HPDE6-E6E7 (cell line): ENCODE data around the gene SLC38A4.
"Not testable (repeated sequence)": the region's sequence is repeated elsewhere in the genome, so short reads cannot be mapped to it uniquely, and the experiment has no call there.

Experiments used
- DNase-seq: peaks from one replicate; pipeline ENCODE4 v3.0.0; 2011; ENCODE audit warnings: missing footprints; ENCODE audit errors: extremely low spot score

SLC38A4 gene

DNA sequence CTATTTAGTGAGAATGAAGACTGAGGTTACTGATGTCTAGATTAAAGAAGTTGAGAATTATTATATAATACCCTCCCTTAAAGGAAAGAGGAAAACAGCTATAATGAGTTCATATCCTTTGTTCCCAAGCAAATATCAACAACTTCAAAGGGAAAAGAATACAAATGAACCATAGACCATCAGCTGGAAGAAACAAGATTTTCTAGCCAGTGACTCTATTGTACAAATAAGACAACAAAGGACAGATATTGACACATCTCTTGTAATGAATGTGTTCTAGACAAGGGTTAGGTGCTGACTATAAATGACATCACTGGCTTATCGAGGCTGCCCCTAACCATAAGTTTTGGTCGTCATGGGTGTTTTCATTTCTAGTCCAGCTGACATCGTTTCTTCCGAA is 48.2 kb downstream of the SLC38A4 start:
- DNase-seq = no peak

DNA sequence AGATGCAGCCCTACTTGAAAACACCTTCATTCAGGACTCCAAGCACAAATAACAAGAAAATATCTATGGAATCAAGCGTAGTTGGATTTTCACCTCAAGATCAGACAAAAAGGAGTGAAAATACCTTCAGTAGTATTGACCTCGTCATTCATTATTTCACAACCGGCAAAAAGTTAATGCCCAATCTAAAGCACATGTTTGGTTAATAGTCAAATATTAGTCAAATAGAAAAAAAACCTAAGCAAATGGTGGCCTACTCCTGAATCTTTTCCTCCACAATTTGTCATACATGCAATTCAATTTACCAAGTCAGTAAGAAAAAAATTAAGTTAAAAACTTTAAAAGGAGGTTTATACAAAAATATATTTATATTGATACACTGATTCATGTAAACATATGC is 50.0 kb downstream of the SLC38A4 start:
- DNase-seq = no peak

DNA sequence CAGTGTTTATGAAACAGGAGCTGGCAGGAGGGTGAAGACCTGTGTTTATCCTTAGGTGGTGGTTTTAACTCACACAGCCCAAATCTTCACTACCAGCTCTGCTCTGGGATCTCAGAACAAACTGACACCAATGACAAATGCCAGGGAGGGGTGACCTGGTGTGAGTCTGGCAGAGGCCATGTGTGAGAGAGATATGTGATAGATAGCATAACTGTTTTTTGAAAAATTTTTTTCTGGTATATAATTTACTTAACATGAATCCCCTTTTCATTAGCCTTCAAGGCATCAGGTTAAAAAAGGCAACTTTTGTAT is 51.5 kb downstream of the SLC38A4 start:
- DNase-seq = no peak

DNA sequence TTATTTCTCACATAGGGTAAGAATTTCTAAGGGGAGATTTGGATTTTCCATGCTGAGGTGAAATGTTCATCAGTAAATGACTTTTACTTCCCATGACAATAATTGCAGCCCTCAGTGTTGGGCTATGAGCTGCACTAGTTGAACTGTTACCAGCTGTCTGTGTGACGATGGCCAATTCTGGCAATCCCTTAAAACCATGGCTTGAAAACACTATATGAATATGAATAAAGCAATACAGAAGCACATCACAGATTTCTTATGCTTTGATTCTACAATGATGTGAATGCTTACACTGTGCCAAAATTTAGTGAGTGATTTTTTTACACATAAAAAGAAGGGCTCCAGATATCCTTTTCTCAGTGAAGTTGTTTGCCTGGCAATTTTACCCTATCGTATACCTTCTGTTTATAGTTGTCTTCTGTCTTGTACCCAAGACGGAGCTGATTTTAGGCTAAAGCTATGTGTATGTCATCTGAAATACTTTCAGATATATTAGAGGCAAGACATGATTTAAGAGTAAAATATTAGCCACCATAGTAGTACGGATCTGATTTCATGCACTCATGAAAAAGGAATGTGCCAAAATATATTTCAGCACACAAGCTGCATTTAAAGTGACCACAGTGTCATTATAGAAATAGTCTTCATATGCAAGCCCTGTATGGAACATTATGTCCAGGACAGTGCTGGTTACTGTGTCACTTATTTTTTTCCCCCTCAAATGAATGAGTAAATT is 52.0 kb downstream of the SLC38A4 start:
- DNase-seq = no peak

DNA sequence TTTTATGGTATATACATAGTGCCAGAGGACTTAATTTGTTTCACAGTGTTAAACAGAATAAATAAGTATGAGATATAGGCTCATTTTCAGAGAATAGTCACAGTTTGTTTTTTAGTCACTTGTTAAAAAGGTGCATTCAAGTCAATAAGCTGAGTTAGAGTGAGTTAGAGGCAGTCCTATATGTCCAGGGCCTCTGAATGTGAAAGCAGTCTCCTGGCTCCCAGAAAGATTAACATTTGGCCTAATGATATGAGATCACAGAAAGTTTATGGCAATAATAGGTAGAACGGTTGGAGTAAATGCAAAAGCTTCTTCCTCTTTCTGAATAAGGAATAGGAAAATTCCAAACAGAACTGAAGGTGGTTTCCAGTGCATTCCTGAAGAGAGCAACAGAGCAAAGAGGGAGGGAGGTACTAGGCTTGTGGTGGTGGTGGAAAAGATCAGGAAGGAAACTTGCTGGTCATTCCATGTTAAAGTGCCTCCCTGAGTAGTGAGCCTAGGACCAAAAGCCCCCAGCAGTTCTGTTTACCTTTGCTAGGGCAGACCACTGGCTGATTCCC is 54.4 kb downstream of the SLC38A4 start:
- no peak for DNase-seq

DNA sequence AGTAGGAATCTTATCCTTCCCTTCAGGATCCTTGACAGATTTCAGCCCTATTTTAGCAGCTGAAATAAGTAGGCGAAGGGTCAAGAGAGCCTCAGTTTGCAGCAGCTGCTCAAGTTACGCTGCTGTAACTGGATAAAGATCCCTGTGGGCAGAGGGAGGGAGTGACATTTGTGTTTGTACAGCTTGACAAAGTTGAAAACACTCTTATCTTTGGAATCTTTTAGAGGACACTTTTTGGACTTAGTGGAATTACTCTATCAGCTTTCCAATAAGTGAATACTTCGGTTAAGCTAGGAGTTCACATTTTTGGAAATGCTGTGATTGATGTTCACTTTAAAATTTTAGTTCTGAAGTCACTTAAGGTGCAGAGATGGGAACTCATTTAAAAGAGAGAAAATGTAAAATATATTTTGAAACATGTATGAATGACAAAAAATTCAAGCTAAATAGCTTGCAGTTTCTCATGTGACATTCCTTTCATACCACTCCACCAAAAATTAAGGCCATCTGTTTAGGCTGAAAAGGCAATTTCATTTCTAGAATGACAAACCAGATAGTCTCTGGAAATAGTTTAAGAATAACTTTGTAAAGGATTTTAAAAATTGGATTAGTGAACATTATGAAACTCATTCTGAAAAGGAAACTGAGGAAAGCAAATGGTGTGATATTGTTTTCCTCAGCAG is 55.2 kb downstream of the SLC38A4 start:
- no peak for DNase-seq

DNA sequence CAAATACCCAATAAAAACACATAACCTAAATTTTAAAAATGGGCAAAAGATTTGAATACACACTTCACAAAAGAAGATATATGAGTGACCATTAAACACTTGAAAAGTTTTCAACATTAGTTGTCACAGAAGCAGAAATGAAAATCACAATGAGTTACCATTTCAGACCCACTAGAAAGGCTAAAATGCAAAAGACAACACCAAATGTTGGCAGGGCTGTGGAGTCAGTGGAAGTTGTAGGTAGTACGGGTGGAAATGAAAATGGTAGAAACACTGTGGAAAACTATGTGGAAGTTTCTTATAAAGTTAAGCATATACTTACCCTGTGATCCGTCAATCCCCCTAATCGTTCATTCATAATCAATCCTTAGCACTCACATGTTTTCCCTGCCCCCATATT is 61.8 kb downstream of the SLC38A4 start:
- no peak for DNase-seq

DNA sequence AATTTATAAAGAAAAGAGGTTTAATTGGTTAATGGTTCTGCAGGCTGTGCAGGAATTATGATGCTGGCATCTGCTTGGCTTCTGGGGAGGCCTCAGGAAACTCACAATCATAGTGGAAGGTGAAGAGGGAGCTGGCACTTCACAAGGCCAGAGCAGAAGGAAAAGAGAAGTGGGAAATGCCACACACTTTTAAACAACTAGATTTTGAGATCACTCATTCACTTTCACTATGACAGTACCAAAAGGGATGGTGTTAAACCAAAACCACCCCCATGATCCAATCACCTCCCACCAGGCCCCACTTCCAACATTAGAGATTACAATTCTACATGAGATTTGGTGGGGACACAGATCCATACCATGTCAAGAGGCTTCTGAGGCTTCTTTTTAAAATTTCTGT is 62.6 kb downstream of the SLC38A4 start:
- no peak for DNase-seq

DNA sequence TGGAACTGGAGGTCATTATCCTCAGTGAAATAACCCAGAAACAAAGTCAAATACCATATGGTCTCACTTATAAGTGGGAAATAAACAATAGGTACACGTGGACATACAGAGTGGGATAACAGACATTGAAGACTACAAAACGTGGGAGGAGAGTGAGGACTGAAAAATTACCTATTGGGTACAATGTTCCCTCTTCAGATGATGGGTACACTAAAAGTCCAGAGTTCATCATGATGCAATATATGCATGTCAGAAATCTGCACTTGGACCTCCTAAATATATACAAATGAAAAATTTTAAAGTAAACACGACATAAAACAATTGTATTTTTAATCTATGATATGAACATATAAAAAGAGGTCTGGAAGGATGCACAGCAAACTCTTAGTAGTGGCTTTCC is 71.2 kb downstream of the SLC38A4 start:
- DNase-seq = no peak

DNA sequence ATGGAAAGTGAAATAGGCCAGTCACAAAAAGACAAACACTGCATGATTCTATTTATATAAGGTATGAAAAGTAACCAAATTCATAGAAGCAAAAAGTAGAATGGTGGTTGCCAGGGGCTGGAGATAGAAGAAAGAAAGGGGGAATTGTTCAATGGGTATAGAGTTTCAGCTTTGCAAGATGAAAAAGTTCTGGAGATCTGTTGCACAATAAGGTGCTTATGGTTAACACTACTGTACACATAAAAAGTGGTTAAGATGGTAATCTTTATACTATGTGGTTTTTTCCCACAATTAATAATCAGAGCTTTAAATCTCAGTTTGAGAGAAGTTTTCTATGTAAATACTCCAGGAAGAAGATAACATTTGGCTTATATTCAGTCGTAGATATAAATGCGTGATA is 73.4 kb downstream of the SLC38A4 start:
- no peak for DNase-seq

DNA sequence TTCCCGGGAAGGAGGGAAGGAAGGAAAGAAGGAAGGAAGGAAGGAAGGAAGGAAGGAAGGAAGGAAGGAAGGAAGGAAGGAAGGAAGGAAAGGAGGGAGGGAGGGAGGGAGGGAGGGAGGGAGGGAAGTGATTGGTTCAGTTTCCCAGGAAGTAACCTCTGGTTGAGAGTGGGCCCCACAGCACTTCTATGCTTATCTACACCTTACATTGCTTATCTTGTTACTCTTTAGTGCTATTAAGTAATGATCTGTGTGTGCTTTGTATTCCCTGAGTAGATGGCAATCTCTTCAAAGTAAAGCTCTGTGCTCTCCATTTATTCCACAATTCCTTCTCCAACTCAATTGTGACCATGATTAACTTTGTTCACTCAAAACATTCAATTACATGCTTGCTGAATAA is 74.6 kb downstream of the SLC38A4 start:
- DNase-seq = no peak

DNA sequence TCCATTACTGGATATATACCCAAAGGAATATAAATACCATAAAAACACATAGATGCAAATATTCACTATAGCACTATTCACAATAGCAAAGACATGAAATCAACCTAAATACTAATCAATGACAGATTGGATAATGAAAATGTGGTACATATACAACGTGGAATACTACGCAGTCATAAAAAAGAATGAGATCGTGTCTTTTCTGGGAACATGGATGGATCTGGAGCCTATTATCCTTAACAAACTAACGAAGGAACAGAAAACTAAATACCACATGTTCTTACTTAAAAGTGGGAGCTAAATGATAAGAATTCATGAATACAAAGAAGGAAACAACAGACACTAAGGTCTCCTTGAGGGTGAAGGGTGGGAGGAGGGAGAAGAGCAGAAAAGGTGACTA is 76.5 kb downstream of the SLC38A4 start:
- no peak for DNase-seq

DNA sequence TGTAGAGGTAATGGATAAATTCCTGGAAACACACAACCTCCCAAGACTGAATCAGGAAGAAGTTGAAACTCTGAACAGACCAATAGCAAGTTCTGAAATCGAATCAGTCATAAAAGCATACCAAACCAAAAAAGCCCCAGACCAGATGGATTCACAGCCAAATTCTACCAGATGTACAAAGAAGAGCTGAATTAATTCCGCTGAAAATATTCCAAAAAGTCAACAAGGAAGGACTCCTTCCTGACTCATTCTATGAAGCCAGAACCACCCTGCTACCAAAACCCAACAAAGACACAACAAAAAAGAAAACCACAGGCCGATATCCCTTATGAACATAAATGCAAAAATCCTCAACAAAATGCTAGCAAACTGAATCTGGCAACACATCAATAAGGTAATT is 81.5 kb downstream of the SLC38A4 start:
- DNase-seq = no peak

DNA sequence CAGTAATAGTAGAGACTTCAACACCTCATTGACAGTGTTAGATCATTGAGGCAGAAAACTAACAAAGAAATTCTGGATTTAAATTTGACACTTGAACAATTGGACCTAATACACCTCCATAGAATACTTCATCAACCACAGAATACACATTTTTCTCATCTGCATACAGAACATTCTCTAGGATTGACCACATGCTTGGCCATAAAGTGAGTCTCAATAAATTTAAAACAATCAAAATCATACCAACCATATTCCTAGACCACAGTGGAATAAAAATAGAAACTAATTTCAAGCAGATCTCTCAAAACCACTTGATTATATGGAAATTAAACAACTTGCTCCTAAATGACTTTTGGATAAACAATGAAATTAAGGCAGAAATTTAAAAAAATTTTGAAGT is 82.3 kb downstream of the SLC38A4 start:
- DNase-seq = no peak

DNA sequence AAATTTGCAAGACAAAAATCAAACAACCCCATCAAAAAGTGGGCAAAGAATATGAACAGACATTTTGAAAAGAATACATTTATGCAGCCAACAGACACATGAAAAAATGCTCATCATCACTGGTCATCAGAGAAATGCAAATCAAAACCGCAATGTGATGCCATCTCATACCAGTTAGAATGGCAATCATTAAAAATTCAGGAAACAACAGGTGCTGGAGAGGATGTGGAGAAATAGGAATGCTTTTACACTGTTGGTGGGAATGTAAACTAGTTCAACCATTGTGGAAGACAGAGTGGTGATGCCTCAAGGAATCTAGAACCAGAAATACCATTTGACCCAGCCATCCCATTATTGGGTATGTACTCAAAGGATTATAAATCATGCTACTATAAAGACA is 83.5 kb downstream of the SLC38A4 start:
- DNase-seq = not testable (repeated sequence)

DNA sequence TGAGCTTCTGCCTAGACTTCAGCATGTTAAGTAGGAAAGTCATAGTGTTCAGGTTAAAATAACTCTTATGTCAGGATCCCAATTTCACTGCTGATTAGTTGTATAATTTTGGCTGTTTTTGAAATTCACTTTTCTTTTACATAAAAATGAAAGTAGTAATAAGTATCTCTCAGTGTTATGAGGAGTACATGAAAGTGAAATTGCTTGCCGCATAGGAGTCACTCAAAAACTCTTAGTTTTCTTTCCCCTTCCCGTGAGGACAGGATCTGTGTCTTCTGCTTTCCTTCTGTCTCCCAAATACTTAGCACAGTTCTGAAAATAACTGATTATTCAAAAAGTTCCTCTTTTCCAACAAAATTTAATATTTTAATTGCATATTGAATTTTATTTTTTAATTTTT is 100.5 kb downstream of the SLC38A4 start:
- DNase-seq = no peak

DNA sequence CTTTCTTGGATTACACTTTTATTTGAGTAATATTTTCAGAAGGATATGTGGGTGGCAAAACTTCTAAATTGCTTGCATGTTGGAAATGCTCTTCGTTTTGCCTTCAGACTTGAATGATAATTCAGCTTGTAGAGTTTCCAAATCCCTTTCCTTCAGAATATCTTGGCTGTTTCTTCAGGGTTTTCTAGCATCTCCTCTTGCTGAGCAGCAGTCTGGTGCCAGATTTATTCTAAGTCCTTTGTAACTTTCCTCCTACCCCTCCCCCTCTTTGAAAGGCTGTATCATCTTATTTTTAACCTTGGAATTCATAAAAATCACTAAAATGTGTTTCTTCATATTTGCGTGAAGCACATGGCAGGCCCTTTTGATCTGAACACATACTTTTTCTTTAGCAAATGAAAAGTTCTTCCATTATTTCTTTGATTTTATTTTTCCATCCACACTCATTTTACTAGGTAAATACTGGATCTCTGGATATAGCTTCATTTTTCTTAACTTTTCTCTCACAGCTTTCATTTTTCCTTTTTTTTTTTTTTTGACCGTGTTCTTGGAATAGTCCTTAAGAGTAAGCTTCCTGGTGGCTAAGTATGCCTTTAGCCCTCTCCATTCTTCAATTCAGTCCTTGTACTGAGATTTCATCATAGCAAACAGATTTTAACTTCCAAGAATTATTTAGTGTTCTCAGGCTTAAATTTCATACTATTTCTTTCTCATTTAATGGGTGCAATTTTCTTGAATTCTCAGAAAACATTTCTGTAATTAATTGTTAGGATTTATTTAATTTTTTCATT is 102.0 kb downstream of the SLC38A4 start:
- no peak for DNase-seq

DNA sequence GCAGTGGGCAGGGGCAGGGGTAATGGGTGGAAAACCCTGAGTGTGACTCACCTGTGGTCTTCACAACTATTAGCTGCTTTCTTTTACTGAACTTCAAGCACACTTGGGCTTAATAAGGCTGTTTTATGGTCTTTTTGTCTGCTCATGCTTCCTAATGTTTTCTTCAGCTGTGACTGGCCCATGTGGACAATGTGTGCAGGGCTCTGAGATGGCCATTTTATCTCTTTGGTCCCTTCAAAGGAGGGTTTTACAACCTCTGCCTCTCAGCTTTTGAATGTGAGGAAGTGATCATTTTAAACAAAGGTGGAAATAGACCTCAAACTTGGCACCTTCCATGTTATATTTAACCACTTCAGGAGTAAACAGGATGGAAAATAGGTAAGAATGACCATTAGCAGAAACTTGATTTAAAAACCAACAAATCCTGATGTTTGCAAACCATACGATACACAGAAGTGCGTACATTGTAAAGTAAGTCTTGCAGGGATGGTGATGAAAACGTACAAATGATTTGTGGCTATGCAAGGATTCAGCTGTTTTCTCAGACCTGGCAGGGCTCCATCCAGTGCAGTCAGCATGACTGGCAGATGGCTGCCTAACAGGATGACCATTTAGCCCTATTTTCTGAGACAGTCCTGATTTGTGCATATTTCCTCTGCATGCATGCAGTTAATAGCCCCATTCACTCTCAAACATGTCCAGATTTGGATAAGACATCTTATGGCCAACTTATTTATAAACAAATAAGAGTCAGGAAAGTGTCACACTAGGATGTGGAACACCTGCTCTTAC is 103.2 kb downstream of the SLC38A4 start:
- DNase-seq = no peak

DNA sequence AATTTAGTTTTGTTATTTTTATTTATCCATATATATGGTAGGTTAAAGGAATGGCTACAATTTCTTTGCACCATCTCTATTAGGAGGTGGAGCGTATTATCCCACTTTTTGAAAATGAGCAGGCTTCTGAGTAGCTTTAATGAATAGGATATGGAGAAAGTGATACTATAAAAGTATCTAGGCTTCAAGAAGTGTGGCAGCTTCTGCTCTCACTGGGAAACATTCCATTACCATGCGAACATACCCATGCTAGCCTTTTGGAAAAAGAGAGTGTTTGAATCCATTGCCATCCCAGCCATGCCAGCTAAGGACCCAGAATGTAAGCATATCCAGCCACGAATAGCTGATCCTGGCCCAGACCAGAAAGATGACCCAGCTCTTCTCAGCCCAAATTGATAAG is 107.3 kb downstream of the SLC38A4 start:
- no peak for DNase-seq

DNA sequence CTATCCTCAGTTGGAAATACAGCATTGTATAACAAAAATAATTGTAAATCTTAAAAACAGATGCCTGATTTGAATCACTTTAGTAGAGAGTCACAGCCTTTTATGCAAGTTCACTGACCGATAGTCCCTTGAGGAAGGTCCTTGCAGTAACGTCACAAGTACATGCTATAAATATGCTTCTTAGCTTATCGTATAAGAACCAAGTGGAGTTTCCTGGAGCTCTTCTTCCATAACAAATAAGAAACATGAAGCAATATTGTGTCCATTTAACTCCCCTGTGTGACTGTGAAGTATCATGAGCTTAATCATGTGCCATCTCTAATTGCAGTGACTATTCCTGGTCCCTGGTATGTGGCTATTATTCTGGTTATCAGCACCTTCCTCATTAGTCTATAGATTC is 107.9 kb downstream of the SLC38A4 start:
- DNase-seq = no peak

DNA sequence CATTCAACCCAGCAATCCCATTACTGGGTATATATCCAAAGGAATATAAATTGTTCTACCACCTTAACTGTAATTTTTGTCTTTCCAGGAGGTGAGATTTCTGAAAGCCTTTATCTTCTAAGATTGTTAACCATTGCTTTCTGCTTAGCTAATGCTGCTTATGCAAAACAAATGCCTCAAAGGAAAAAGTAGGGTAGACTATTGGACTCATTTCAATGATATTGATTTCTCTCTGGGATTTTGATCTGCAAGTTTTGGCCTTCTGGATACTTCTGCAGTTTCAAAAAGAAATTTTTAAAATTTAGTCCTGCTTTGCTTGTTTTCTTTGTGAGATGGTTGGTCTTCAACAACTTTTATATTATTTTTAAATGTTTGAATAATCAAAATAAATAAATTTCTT is 108.6 kb downstream of the SLC38A4 start:
- DNase-seq = no peak
